WI38 (cell line): ENCODE results near the gene LRPAP1.
"Not testable (repeated sequence)": the region's sequence is repeated elsewhere in the genome, so short reads cannot be mapped to it uniquely, and the experiment has no call there.

Experiments
- H3K4me3 ChIP-seq: 2 replicates; pipeline ENCODE4 v1.5.1; 2011; ENCODE audit warnings: low read depth, mild to moderate bottlenecking, control low read depth, low read length
- TF ChIP-seq, protein P1 (sequence below): IDR thresholded peaks from 2 replicates; pipeline ENCODE4 v1.5.1; 2012; ENCODE audit warnings: low read depth, mild to moderate bottlenecking, control low read depth, low read length

LRPAP1 gene

DNA sequence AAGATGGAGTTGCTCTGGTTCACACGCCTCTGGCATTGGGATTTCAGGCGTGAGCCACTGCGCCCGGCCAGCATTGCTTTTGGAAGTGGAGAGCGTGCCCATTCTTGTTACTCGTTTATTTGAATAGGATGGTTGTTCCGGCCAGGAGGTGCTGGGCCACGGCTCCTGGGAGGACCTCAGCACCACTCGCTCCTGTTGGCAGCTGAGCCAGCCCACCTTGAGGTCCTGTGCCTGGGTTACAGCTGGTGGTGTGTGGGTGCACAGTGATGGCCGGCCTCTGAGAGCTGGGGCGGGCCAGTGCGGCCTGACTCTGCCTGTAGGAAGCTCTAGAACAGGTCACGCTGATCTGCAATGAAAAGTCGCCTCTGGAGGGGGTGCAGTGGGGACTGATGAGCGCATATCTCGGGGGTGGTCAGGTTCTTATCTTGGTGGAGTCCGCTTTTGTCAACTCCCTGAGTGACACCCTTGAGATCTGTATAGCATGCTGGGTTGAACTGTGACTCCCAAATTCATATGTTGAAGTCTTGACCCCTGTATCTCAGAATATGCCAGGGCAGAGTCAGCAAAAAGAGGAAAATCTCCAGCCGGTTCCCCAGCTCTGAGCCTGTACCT is 23.3 kb upstream of the LRPAP1 start:
- H3K4me3 ChIP-seq = not testable (repeated sequence)

DNA sequence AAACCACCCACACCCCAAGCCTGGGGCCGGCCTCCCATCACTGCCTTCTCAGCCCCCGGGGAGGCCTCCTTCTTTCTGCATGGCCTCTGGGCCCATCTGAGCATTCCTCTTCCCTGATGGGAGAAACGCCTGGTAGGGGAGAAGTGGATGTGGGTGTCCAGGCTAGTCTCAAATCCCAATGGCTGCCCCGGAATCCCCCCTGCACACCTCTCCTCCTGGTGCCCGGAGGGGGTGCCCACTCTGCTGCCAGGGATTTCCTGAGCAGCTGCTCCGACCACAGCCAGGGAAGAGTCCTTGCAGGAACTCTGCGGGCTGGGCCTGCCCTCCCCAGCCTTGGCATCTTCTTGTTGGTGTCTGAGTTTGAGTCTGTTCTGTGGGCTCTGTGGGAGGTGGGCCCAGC is 19.1 kb upstream of the LRPAP1 start:
- H3K4me3 ChIP-seq = not testable (repeated sequence)

DNA sequence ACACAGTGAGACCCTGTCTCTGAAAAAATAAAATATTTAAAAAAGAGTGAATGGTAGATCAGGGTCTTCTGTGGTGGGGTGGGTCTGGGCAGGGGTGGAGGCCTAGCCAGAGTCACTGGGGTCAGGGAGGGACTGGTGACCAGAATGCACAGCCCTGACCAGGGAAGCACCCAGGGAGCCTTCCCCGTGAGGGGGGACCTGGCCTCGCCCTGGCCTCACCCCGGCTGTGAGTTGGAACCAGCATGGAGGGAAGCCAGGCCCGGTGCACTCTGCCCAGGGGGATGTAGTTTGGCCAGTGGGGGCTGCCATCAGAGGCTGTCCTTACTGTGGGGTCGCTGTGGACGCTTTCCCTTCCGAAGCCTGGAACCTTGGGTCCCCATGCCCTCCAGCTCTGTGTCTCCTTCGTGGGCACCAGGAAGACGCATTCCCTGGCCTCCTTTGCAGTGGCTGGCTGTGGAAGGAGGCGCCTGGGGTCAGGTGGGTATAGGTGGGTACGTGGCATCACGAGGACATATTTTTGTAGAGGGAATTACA is 18.6 kb upstream of the LRPAP1 start:
- not testable (repeated sequence) for H3K4me3 ChIP-seq

DNA sequence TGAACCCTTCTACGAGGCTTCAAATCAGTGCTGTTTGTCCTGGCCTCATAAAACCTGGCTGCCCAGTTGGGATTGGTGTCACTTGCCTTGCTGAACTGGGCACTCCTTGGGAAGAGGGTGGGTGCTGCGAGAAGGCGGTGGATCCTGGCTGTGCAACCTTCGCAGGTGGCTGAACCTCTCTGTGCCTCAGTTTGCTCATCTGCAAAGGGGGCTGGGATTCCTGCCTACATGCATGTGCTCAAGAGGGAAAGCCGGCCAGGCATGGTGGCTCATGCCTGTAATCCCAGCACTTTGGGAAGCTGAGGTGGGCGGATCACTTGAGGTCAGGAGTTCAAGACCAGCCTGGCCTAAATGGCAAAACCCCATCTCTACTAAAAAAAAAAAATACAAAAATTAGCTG is 17.8 kb upstream of the LRPAP1 start:
- not testable (repeated sequence) for H3K4me3 ChIP-seq

DNA sequence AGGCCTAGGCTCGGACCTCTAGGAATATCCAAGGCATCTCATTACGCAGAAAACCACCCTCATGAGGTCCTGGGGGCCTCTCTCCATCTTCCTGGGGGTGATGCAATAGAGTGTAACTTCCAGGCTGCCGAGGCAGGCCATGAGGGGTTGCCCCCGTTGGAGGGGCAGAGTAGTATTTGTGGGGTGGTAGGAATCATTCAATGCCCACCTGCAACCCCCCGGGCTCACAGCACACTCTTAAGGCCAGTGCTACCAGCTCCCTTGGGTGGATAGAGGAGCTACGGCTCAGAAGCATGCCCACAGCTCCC is 17.4 kb upstream of the LRPAP1 start:
- H3K4me3 ChIP-seq = not testable (repeated sequence)

DNA sequence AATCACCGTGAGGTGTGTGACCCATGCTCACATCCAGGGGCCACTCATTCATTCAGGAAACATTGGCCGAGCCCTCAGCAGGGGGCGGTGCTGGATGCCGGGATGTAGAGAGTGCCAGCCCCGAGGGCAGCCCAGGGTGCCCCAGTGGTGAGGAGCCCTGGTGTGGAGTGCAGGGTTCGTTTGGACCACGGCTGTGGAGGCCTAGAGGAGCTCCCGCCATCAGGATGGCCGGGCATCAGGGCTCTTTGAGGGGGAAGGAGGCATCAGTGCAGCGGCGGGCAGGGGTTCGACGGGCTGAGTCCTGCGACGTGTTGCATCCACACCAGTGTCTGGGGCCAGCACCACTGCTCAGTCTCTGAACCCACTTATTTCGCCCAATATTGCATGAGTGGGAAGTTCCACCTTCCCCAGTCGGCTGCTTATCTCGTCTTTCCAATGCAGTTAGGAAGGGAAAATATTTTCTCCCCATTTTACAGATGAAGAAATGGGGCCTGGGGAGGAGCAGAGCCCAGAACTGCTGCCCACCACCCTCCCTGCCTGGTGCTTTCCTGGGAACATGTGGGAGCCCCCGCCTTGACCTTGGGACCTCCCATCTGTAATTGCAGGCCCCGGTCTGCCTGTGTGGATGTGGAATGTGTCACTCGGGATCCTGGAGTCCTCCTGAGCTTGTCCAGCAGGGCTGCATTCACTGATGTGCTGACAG is 16.9 kb upstream of the LRPAP1 start:
- H3K4me3 ChIP-seq = not testable (repeated sequence)

DNA sequence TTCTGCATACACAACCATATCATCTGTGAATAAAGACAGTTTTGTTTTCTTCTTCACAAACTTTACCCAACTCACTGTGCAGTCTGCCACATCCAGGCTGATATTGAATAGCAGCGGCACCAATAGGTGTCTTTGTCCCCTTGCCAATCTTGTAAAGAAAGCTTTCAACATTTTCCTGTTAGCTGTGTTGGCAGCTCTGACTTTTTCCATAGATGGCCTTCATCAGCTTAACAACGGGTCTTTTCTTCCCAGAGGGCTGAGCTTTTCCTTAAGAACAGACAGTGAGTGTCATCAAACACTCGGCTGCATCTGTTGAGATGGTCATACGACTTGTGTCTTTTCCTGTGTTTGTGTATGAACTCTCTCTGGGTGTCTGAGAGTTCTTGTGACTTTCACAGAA is 14.5 kb upstream of the LRPAP1 start:
- H3K4me3 ChIP-seq = not testable (repeated sequence)

DNA sequence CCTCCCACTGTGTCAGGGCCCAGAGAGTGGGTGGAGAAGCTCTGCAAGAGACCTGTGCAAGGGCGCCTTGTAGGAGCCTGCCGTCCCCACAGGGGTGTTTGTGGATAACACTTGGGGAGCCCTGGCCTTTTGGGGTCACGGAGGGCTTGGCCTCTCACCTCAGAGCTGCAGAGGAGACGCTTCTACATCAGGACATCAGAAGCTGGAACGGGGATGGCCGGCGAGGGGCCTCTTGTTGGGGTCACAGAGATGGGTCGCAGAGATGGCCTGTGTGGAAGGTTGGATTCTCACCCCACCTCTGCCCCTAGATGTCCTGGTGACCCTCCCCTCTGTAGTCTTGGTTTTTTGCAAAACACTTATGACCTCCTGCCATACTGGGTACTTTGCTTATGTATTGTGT is 13.1 kb upstream of the LRPAP1 start:
- not testable (repeated sequence) for H3K4me3 ChIP-seq

DNA sequence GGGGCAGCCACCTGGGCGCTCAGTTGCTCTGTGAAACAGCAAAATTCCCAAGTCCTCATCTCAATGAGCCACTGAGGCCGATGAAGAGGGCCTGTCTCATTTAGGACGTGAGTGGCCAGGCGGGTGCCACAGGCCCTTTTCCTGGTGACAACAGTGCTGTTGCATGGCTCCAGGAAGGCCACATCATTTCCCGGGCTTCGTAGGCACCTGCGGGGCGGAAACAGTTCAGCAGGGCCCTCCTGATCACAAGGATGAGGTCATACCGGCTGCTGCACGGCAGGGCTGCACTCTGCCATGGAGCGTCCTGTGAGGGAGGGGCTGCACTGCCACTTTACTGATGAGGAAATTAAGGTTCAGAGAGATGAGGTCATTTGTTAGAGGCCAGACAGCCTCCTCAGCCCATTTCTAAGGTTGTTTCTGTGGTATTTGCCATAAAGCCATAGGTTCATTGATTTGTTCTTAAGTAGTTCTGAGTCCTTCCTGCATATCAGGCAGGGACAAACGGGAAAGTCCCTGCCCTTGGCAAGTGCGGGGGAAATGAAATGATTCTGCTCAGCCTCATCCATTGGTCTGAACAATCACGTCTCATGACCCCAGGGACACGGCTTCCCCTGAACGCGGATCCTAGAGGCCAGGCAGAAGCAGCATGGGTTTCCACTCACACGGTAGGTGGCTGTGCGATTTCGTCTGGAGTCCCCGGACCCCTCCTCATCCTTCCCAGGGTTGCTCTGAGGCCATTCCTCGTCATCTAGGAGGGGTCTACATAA is 12.2 kb upstream of the LRPAP1 start:
- H3K4me3 ChIP-seq = not testable (repeated sequence)

DNA sequence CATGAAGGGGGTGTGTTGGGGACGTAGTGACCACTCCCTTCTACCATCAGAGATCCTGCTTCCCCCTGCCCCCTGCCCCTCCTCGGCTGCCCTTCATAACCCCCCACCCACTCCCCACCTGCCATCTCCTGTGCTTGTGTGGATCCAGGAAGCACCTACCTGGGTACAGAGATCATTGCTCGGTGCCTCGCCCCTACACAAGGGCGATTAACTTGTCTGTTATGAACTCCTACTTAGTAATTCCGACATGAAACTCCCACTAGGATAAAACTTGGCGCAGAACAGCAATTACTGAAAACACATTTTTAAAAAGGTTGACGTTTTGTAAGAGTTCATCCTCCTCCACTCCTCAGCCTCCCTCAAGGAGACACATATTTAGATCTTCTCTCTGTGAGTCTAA is 11.2 kb upstream of the LRPAP1 start:
- H3K4me3 ChIP-seq = not testable (repeated sequence)

DNA sequence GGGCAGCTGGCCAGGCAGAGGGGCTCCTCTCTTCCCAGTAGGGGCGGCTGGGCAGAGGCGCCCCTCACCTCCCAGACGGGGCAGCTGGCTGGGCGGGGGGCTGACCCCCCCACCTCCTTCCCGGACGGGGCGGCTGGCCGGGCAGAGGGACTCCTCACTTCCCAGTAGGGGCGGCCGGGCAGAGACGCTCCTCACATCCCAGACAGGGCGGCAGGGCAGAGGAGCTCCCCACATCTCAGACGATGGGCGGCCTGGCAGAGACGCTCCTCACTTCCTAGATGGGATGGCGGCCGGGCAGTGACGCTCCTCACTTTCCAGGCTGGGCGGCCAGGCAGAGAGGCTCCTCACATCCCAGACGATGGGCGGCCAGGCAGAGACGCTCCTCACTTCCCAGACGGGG is 6.7 kb upstream of the LRPAP1 start:
- H3K4me3 ChIP-seq = not testable (repeated sequence)

DNA sequence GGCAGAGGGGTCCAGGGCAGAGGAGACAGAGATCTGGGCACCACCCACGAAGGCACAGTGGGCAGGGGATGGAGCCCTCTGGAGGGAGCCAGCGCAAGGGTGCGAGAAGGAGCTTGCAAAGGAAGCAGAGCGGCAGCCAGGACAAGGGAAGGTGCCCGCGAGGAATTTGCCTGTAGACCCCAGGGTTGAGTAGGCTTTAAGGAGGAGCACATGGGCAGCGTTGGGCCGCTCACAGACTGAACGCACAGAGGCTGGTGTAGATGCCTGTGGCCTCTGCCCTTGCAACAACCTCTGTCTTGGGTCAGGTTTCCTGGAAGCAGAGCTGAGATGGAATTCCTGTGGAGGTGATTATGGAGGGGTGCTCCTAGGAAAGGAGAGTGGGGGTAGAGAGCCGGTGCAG is 3.6 kb upstream of the LRPAP1 start:
- not testable (repeated sequence) for H3K4me3 ChIP-seq

DNA sequence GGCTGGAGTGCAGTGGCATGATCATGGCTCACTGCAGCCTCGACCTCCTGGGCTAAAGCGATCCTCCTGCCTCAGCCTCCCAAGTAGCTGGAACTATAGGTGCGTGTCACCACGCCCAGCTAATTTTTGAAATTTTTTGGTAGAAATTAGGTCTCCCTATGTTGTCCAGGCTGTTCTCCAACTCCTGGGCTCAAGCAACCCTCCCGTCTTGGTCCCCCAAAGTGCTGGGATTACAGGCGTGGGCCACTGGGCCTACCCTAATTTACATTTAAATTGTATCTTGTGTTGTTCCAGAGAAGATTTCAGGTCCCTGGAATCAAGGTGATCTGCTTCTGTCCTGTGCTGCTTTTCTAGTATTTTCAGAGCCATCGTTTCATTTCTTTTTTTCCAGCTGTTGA is 1.2 kb upstream of the LRPAP1 start:
- TF ChIP-seq, protein P1, sequence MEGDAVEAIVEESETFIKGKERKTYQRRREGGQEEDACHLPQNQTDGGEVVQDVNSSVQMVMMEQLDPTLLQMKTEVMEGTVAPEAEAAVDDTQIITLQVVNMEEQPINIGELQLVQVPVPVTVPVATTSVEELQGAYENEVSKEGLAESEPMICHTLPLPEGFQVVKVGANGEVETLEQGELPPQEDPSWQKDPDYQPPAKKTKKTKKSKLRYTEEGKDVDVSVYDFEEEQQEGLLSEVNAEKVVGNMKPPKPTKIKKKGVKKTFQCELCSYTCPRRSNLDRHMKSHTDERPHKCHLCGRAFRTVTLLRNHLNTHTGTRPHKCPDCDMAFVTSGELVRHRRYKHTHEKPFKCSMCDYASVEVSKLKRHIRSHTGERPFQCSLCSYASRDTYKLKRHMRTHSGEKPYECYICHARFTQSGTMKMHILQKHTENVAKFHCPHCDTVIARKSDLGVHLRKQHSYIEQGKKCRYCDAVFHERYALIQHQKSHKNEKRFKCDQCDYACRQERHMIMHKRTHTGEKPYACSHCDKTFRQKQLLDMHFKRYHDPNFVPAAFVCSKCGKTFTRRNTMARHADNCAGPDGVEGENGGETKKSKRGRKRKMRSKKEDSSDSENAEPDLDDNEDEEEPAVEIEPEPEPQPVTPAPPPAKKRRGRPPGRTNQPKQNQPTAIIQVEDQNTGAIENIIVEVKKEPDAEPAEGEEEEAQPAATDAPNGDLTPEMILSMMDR = no peak
- no peak overlapping the region for H3K4me3 ChIP-seq

DNA sequence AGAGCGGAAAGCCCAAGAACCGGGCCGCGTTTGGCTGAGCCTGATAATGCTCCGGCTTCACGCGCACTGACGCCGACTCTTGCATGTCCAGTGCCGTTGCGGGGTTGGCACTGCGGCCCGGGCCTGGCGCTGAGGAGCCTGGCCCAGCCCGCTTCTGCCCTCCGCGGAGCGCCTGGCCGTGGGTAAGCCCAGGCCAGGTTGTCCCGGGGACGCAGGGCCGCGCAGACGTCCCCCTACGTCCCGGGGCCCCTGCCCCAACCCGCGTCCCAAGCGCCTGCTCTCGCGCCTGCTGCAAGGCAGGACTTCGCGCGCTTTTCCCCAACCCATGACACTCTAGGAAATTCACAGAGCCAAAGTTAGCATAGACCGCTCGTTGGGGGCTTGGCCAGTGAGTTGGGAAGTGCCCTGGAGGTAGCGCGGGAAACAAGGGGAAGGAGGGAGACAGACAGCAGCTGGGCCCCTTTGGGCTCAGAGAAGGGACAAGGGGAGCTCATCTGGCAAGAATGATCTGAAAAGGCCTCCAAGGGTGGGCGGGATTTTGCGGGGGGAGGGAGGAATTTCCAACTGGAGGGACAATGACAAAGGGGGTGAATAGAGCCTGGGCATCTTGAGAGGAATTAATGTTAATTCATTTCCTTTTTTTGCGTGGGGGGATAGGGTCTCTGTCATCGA is 665 bp upstream of the LRPAP1 start:
- H3K4me3 ChIP-seq = peak overlapping the region; percentile 86

More for the DNA sequence above, 665 bp upstream of the LRPAP1 start:
- TF ChIP-seq, protein P1 = no peak
